Breast epithelium (tissue), 4 donors: ENCODE data around the gene CCNC. TPM values are rescaled to one million over a fixed set of nuclear protein-coding genes. Genes with fewer than 3 reads are reported as not detected.

Experiments
- DNase-seq, 2 donors: peaks; one replicate each; pipeline ENCODE4 v3.0.0-alpha.2; 2019; ENCODE audit warnings: low spot score in 2 of 2
- H3K27ac ChIP-seq, 2 donors: fragments of 200-600 bp; sonication (generic) in 1 of 2; one replicate each; pipeline ENCODE4 v1.5.1; 2016 to 2019; ENCODE audit warnings: mild to moderate bottlenecking in 1 of 2
- H3K27me3 ChIP-seq, 2 donors: fragments of 200-600 bp; sonication (generic) in 1 of 2; one replicate each; pipeline versions ENCODE4 v1.5.1 to v1.6.0; 2017 to 2019; ENCODE audit warnings: control low read depth in 1 of 2, mild to moderate bottlenecking in 1 of 2
- H3K36me3 ChIP-seq: fragments of 200-600 bp; one replicate; pipeline ENCODE4 v1.5.1; 2019
- H3K4me1 ChIP-seq, 2 donors: fragments of 200-600 bp; sonication (generic); one replicate each; pipeline ENCODE4 v1.5.1; 2016 to 2019; ENCODE audit warnings: control low read depth in 1 of 2
- H3K4me3 ChIP-seq, 3 donors: fragments of 200-600 bp; sonication (generic); 1 replicate in 2 of 3; 2 replicates in 1 of 3; pipeline ENCODE4 v1.5.1; 2016 to 2019; ENCODE audit warnings: mild to moderate bottlenecking in 3 of 3, moderate library complexity in 2 of 3
- H3K9me3 ChIP-seq, 2 donors: fragments of 200-600 bp; sonication (generic) in 1 of 2; one replicate each; pipeline ENCODE4 v1.5.1; 2016 to 2019; ENCODE audit warnings: control low read depth in 1 of 2
- POLR2A ChIP-seq: fragments of 450-650 bp; IDR thresholded peaks from one replicate; pipeline ENCODE4 v1.6.1; 2016; ENCODE audit warnings: antibody characterized with exemption, mild to moderate bottlenecking, moderate library complexity
- POLR2AphosphoS5 ChIP-seq, 3 donors: sonication (generic); formaldehyde crosslinking; IDR thresholded peaks; one replicate each; pipeline ENCODE4 v1.6.1; 2017; ENCODE audit warnings: antibody characterized with exemption in 3 of 3
- intact Hi-C: fragments of 100-400 bp; cut with DNase I; formaldehyde crosslinking; loops from one replicate; pipeline ENCODE4 v1.15.1; 2023; ENCODE audit warnings: low total_unique reads
- total RNA-seq, 3 donors: library from RNA; depleted of rRNA; stranded (reverse); fragments of >200 nt; gene quantifications; one replicate each; pipeline ENCODE4 v1.1.0, GENCODE V29; 2016
- TF ChIP-seq, protein P1 (sequence below), 3 donors: fragments of 450-650 bp; IDR thresholded peaks; one replicate each; pipeline ENCODE4 v1.5.1; 2016 to 2017; ENCODE audit warnings: antibody characterized with exemption in 3 of 3, mild to moderate bottlenecking in 3 of 3, moderate library complexity in 3 of 3

The CCNC gene
- total RNA-seq, 3 donors from 2014 or later = 59.3 to 79.8 (median 63.0) TPM

- TF ChIP-seq POLR2A (no peak), POLR2AphosphoS5 (IDR thresholded peaks at IDR 0.05) (no peak)
- TF ChIP-seq, protein P1, sequence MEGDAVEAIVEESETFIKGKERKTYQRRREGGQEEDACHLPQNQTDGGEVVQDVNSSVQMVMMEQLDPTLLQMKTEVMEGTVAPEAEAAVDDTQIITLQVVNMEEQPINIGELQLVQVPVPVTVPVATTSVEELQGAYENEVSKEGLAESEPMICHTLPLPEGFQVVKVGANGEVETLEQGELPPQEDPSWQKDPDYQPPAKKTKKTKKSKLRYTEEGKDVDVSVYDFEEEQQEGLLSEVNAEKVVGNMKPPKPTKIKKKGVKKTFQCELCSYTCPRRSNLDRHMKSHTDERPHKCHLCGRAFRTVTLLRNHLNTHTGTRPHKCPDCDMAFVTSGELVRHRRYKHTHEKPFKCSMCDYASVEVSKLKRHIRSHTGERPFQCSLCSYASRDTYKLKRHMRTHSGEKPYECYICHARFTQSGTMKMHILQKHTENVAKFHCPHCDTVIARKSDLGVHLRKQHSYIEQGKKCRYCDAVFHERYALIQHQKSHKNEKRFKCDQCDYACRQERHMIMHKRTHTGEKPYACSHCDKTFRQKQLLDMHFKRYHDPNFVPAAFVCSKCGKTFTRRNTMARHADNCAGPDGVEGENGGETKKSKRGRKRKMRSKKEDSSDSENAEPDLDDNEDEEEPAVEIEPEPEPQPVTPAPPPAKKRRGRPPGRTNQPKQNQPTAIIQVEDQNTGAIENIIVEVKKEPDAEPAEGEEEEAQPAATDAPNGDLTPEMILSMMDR (IDR thresholded peaks at IDR 0.05) = no peak
- intact Hi-C loops = no loop called here
Measured at GRCh38 chr6:99563056-99563723, 5.3 kb downstream of the CCNC start.

DNA sequence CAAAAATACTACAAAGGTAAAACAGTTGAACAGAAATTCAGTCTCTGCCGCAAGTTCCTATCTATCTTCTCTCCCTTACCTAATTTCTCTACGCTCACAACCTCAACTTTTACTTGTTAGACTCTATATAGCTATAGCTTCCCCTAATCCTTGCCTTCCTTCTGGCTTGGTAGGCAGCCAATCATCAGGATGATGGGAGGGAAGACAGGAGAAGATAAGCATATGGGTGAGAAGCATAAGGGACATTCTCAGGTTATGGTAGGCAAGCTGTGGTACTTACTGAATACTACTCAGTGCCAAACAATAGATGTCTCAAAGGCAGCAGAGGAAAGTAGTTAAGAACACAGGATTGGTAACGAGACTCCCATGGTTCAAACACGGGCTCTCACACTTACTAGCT, 7.8 kb downstream of the CCNC start:
- DNase-seq = no peak
- no peaks in the 10 kb centered on the region for H3K9me3 ChIP-seq
- TF ChIP-seq POLR2A (no peak), POLR2AphosphoS5 (IDR thresholded peaks at IDR 0.05) (no peak)
- TF ChIP-seq, protein P1 (IDR thresholded peaks at IDR 0.05) = no peak
- no peak overlapping the region for H3K27ac ChIP-seq
- H3K27me3 ChIP-seq = no peaks in the 10 kb centered on the region
- intact Hi-C loops = loop anchor here (2.0 kb wide), 1 partner anchor 30 kb away; no protein-coding TSS in a partner anchor
- peaks cover 0 to 3% of the 10 kb centered on the region in 2 donors for H3K4me1 ChIP-seq
- H3K4me3 ChIP-seq = no peak overlapping the region
- no peaks in the 10 kb centered on the region for H3K36me3 ChIP-seq

More at GRCh38 chr6:99563056-99563723, 5.3 kb downstream of the CCNC start:
- Histone ChIP-seq H3K27ac (no peak overlapping the region), H3K27me3 (no peaks in the 10 kb centered on the region), H3K4me1 (peaks cover 0 to 16% of the 10 kb centered on the region in 2 donors), H3K36me3 (no peaks in the 10 kb centered on the region), H3K4me3 (no peak overlapping the region), H3K9me3 (no peaks in the 10 kb centered on the region)
- DNase-seq = no peak

GRCh38 chr6:99559057-99559456, 9.4 kb downstream of the CCNC start:
- Histone ChIP-seq H3K27ac (no peak overlapping the region), H3K36me3 (no peaks in the 10 kb centered on the region), H3K9me3 (no peaks in the 10 kb centered on the region), H3K4me3 (no peak overlapping the region), H3K4me1 (no peaks in the 10 kb centered on the region), H3K27me3 (no peaks in the 10 kb centered on the region)
- TF ChIP-seq POLR2AphosphoS5 (IDR thresholded peaks at IDR 0.05) (no peak), POLR2A (no peak)
- TF ChIP-seq, protein P1 (IDR thresholded peaks at IDR 0.05) = no peak
- intact Hi-C loops = no loop called here
- no peak for DNase-seq

GRCh38 chr6:99553888-99554287, 14.6 kb downstream of the CCNC start:
- Histone ChIP-seq H3K36me3 (no peaks in the 10 kb centered on the region), H3K9me3 (no peaks in the 10 kb centered on the region), H3K4me3 (no peak overlapping the region), H3K27me3 (no peaks in the 10 kb centered on the region), H3K27ac (no peak overlapping the region), H3K4me1 (no peaks in the 10 kb centered on the region)
- intact Hi-C loops = no loop called here
- no peak for TF ChIP-seq POLR2A
- TF ChIP-seq, protein P1 (IDR thresholded peaks at IDR 0.05) = no peak
- no peak for TF ChIP-seq POLR2AphosphoS5 (IDR thresholded peaks at IDR 0.05)
- DNase-seq = no peak

- DNase-seq = no peak
- TF ChIP-seq POLR2A = no peak
- TF ChIP-seq, protein P1 (IDR thresholded peaks at IDR 0.05) = no peak
- no peak for TF ChIP-seq POLR2AphosphoS5 (IDR thresholded peaks at IDR 0.05)
- Histone ChIP-seq H3K36me3 (no peaks in the 10 kb centered on the region), H3K27me3 (no peaks in the 10 kb centered on the region), H3K27ac (no peak overlapping the region), H3K4me1 (no peaks in the 10 kb centered on the region), H3K9me3 (no peaks in the 10 kb centered on the region), H3K4me3 (no peak overlapping the region)
- intact Hi-C loops = no loop called here
Measured at GRCh38 chr6:99550046-99550748, 18.3 kb downstream of the CCNC start.
